GM18870 (cell line): ENCODE data around the gene CGB1.
A peak's percentile ranks its signal among the peaks of the same experiment; 100 is the strongest.

ENCODE experiments used
- ATAC-seq: cut with Tn5 transposase; IDR thresholded peaks from one replicate; pipeline ENCODE4 v1.9.1; 2021; ENCODE audit warnings: moderate library complexity; ENCODE audit not compliant: unreplicated experiment

CGB1 gene

DNA sequence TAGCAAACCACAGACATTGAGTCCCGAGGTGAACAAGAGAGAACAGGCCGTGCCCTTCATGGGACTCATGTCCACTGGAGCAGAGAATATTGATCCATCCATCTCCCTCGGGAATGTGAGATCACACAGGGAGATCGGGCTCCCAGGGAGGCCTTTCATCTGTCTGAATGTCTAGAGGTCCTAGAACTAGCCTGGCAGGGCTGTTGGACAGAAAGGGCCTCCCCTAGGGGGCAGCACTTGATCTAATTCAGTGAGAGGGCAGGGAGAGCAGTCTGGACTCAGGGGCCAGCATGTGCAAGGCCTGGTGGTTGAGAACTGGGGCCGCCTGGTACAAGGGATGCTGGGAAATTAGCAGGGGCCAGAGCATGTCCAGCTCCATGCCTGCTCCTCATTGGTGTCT is 38.7 kb downstream of the CGB1 start:
- no peak for ATAC-seq

DNA sequence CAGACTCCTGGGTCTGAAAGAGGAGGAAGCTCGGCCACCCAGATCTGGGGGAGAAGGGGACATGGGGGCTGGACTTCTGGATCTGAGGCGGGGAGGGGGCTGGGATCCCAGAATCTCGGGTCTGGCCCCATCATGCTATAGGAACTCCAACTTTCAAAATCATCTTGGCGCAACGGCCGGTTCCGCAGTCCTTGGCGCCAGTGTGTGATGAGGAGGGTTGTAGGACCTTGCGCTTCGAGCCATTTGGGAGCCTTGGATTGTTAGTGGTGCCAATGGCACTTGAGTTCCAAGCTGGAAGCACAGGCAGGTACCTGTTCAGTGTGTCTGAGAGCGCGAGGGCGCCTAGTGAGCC is 42.7 kb downstream of the CGB1 start:
- no peak for ATAC-seq

DNA sequence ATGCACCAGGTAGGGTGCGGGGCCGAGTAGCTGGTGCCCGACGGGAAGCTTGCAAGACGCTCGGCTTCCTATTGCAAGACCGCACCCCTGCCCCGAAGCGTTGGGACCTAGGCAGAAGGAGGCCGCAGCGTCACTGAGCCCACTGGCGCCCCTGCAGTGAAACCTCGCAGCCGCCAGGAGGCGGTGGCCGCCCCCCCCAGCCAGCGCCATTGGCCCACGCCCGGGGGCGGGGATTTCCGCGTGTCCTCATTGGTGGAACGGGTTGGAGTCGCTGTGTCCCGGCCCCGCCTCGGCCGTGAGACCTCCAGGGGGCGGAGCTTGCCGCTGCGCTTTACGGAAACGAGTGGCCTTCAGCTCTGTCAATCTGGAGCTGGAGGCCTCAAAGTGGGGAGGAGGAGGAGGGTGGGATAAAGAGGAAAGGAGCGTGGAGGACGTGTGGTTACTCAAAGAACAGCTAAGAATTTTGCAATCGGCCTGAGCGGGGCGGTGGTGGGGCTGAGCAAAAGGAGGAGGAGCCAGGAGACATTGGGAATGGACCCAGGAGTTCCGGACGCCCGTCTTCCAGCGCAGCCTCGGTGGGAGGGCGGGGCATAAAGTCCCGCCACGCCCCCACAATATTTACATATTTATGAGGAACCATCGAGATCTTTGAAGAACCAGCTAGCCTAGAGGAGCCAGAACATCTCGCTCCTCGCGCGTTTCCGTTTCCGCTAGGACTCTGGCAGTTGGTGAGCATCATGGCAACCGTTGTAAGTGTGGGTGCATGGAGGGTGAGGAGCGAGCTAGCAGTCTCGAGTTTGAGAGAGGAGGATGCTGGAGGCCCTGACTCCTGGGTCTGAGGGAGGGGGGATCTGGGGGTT is 43.3 kb downstream of the CGB1 start, which contains the start of the genes GYS1 and RUVBL2:
Gene GYS1 (minus strand): TSS at position 135 of the 860 bp plus-strand sequence. CDS start 197 bp downstream, outside the sequence.
Gene RUVBL2 (plus strand): TSS at position 713 of the 860 bp plus-strand sequence. CDS start 25 bp downstream, at position 738.
- ATAC-seq, result peak; percentile 81

DNA sequence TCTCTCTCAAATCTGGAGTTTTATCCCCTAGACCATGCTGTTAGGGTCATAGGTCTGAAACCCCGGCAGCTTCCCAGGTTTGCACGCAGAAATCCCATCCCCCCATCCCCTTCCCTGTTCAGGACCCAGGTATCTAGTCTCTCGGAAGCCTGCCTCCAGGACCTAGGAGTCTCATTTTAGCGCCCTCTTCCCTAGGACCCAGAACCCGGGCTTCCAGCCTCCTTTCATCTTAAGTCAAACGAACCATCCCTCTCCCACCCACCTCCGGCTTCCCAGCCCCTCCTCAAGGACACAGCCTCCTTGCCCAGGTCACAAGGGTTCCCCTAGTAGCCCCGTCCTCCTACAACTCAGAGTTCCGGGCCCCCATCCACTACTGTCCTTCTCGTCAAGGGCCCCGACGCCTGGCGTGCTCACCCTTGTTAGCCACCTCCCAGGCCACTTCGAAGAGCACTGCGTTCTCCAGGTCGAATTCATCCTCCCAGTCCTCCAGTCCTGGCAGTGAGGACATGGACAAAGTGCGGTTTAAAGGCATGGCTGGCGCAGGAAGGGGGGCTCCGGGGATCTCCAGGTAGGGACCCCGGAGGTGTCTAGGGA is 44.0 kb downstream of the CGB1 start:
- ATAC-seq, result peak; percentile 11

DNA sequence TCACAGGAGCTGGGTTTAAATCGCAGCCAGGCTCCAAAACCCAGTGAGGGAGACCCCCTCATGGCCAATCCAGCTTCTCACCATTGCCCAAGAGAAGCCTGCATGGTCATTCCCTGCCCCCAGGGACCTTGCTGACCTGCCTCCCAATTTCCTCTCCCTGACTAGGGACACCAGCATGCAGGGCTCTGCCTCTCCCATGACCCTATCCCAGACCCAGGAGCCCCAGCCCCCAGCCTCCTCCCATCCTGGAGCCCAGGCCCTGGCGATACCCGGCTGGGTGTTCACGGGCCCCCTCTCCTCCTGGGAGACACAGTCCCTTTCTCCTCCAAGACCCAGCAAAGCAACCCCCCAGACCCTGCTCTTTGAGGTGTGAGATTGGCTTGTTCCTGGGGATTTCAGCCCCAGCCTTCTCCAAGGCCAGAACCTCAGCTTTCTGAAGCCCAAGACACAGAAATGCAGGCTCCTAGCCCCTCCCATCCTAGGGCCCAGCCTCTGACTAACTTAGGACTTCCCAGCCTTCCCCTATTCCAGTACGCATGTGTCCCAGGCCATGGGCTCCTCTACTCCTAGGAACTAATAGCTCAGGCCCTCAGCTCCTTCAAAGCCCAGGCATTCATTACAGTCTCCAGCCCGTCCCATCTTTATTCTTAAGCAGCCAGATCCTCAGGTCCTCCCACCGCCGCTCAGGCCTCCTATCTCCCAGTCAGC is 44.7 kb downstream of the CGB1 start:
- ATAC-seq, result no peak

DNA sequence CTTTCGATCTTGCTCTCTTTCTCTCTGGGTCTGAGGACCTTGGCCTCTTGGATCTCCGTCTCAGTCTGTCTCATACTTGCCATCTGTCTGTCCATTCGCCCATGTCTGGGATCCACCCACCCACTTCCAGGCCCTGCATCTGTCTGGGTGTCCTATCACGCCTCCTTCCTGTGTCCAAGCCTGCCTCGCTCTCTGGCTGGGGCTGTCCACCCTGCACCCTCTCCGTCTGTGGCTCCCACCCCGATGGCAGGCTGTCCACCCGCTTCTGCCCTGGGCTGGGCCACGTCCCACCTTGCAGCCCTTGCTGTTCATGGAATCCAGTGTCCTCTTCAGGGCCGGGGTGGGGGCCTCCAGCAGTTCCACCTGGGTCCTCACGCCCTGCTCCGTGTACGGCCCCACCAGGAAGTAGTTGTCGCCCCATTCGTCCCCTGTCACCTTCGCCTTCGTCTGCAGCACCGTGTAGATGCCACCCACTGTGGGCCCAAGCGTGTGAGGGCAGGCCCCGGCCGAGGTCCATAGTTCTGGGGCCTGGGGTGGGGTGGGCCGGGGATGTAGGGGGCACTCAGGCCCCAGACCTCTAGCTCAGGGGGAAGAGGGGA is 45.6 kb downstream of the CGB1 start:
- ATAC-seq, result no peak

DNA sequence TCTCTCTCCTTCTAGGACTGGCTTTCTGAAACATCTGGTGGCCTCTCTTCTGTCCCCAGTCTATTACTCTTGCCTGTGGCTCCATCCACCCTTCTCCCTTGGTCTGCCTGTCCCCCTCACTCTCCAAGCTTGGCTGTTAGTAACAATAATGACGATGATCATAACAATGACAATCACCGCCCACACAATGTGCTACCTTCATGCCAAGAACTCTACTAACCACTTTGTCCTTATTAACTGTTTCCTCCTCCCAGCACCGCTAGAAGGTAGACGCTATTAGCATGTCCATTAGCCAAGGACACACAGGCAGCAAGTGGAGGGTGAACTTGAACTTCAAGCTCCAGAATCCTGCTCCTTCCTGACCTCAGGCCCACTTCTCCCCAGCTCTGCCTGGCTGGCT is 46.3 kb downstream of the CGB1 start:
- ATAC-seq, result no peak

DNA sequence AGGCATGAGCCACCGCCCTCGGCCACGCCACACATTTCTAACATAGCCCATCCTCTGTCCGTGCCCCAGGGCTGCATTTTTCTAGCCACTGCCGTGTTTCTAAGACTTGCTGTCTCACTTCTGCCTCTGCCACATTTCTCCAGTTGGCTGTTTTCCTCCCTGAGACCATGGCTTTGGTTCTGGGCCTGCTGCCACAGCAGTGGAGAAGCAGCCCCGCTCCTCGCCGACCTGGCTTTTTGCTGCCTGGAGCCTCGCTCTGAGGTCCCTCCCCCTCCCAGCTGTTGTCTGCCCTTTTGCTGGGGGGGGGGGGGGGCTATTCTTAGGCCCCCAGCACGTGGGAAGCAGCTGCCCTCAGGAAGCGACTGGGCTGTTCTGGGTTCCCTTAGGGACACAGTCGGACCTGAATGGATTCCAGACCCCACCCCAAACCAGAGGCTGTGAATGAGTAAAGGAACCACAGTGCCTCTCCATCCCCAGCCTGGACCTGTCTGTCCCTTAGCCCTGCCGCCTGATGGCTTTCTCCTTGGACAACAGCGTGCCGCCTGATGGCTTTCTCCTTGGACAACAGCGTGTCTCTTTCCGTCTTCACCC is 46.9 kb downstream of the CGB1 start:
- no peak for ATAC-seq

DNA sequence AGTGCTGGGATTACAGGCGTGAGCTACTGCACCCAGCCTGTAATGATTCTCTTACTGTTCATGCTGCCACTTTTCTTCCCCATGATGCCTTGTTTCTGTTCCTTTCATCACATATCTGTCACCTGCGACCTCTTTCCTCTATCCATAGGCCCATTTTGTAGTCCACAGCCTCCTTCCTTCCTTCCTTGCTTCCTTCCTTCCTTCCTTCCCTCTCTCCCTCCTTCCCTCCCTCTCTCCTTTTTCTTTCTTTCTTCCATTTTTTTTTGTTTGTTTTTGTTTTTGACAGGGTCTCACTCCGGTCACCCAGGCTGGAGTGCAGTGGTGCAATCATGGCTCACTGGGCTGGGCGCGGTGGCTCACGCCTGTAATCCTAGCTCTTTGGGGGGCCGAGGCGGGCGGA is 47.8 kb downstream of the CGB1 start:
- no peak for ATAC-seq

DNA sequence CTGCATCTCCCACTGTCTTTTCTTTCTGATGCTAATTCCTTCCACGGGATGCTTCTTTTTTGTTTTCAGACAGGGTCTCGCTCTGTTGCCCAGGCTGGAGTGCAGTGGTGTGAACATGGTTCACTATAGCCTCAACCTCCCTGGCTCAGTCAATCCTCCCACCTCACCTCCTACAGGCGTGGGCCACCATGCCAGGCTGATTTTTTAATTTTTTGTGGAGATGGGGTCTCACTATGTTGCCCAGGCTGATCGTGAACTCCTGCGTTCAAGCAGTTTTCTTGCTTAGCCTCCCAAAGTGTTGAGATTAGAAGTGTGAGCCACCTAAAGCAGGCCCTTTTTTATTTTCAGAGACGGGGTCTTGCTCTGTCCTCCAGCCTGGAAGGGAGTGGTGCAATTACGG is 48.4 kb downstream of the CGB1 start:
- no peak for ATAC-seq

DNA sequence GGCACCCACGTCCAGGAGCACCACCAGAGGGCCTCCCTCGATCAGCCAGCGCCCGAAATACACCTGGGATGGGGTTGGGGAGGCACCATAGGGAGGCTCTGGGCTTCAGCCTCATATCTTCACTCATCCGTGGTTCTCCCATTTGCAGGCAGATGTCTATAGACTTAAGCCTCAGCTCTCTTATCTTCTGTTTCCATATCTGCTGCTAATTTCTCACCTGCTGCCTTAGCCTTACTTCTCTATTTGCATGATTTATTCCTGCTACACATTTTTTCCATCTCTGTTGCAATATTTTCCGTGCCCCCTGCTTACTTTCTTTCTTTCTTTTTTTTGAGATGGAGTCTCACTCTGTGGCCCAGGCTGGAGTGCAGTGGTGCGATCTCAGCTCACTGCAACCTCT is 49.4 kb downstream of the CGB1 start:
- no peak for ATAC-seq

DNA sequence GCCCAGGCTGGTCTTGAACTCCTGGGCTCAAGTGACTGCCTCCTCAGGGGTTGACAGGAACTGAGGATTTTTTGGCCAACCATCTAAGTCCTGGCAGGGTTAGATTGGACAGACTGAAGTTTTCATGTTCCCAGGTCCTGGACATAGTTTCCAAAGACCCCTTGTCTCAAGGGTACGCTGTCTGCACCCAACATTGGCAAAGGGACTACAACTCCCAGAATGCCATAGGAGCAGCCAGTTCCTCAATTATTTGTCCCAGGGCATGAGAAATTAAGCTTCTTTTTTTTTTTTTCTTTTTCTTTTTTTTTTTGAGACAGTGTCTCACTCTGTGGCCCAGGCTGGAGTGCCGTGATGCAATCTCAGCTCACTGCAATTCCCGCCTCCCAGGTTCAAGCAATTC is 50.5 kb downstream of the CGB1 start:
- no peak for ATAC-seq

DNA sequence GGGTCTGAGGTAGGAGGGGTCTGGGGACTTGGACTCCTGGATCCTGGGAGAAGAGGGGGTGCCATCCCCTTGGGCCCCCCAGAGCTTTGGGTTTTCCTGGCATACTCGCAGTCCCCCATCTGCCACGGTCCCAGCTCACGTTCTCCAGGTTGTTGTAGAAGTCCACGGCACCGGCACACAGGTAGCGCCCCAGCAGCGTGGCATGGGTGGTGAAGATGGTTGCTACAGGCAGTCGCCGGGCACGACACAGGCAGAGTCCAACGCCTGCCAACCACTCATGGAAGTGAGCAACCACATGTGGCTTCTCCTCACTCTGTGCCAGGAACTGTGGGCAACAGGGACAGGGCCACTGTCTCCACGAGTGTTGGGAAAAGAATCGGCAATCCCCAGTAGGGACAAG is 51.0 kb downstream of the CGB1 start:
- ATAC-seq, result no peak
